K562 (cell line): ENCODE data around the gene GPR37. TPM values are rescaled to one million over a fixed set of nuclear protein-coding genes. Genes with fewer than 3 reads are reported as not detected.

Source experiments
- ATAC-seq: fragments of 200-7000 bp; cut with Tn5 transposase; 3 replicates; pipeline ENCODE4 v1.9.1; 2020; ENCODE audit warnings: moderate library complexity
- BruUV-seq: library from RNA; stranded (reverse); fragments of 400-500 nt; replicated peaks from 2 replicates; lab custom pipeline; 2021; lab: Mats Ljungman, UMichigan
- CTCF ChIA-PET: fragments of 300-600 bp; formaldehyde crosslinking; extraction: SDS; loops from one replicate; lab custom pipeline; 2021; ENCODE audit warnings: low intra/inter-chr PET ratio; lab: Yijun Ruan, JAX
- POLR2A ChIA-PET: fragments of 300-600, 350-650 bp; sonication (Branson Sonifier 250); formaldehyde crosslinking; extraction: SDS; loops from one replicate; lab custom pipeline; 2021; ENCODE audit warnings: antibody characterized with exemption, inconsistent platforms; lab: Yijun Ruan, JAX
- DNase-seq, 4 experiments: peaks; one replicate each; pipeline versions ENCODE4 v3.0.0 to v3.0.0-alpha.2; 2011 to 2018; ENCODE audit warnings: low spot score in 3 of 4, mixed read lengths in 3 of 4; ENCODE audit errors: extremely low read depth in 1 of 4
- FAIRE-seq: peaks from 2 replicates; lab custom pipeline; 2011; peaks lifted over from hg19 to GRCh38; lab: Jason Lieb, UNC
- H2AFZ ChIP-seq: 2 replicates; pipeline ENCODE4 v1.6.0; 2011; ENCODE audit warnings: low read depth, low read length, control low read depth, inconsistent platforms
- H3K27ac ChIP-seq: fragments of 200-600 bp; 3 replicates; pipeline ENCODE4 v1.8.0; 2011; ENCODE audit warnings: low read depth, mild to moderate bottlenecking, control low read depth, inconsistent platforms, low read length, moderate library complexity, mixed read lengths; ENCODE audit errors: extremely low read depth
- H3K27me3 ChIP-seq, 2 experiments: fragments of 300-600 bp in 1 of 2; 2 replicates in 1 of 2; 3 replicates in 1 of 2; pipeline versions ENCODE4 v1.6.0 to v1.8.0; 2011; ENCODE audit warnings: inconsistent platforms in 2 of 2, low read length in 2 of 2, mild to moderate bottlenecking in 1 of 2, mixed read lengths in 1 of 2, moderate library complexity in 1 of 2; ENCODE audit not compliant: control insufficient read depth in 2 of 2, insufficient read depth in 2 of 2
- H3K36me3 ChIP-seq: fragments of 300-600 bp; 3 replicates; pipeline ENCODE4 v1.8.0; 2011; ENCODE audit warnings: mild to moderate bottlenecking, low read length, inconsistent platforms; ENCODE audit not compliant: control insufficient read depth, insufficient read depth
- H3K4me1 ChIP-seq, 2 experiments: fragments of 200-600 bp in 1 of 2; replicated peaks in 1 of 2; 2 replicates in 1 of 2; 3 replicates in 1 of 2; pipeline versions ENCODE4 v1.5.1 to v1.8.0; 2011; ENCODE audit warnings: inconsistent platforms in 2 of 2, low read length in 2 of 2, mild to moderate bottlenecking in 1 of 2, mixed read lengths in 1 of 2, moderate library complexity in 1 of 2; ENCODE audit not compliant: control insufficient read depth in 2 of 2, insufficient read depth in 2 of 2
- H3K4me2 ChIP-seq: 2 replicates; pipeline ENCODE4 v1.6.1; 2011; ENCODE audit warnings: low read length, control low read depth, inconsistent platforms, mixed read lengths; ENCODE audit not compliant: insufficient read depth
- H3K4me3 ChIP-seq: fragments of 200-600 bp; sonication (generic), shearing (Covaris generic); 2 replicates; pipeline ENCODE4 v1.5.1; 2016; ENCODE audit warnings: control low read depth, inconsistent platforms
- H3K79me2 ChIP-seq: fragments of 200-600 bp; 3 replicates; pipeline ENCODE4 v1.8.0; 2011; ENCODE audit warnings: low read length, inconsistent platforms; ENCODE audit not compliant: control insufficient read depth, insufficient read depth
- H3K9ac ChIP-seq, 2 experiments: 2 replicates each; pipeline versions ENCODE4 v1.6.0 to v1.6.1; 2011; ENCODE audit warnings: low read depth in 2 of 2, low read length in 2 of 2, control low read depth in 1 of 2, inconsistent platforms in 1 of 2, mild to moderate bottlenecking in 1 of 2, mixed read lengths in 1 of 2; ENCODE audit not compliant: insufficient read depth in 1 of 2
- H3K9me1 ChIP-seq: one replicate; pipeline ENCODE4 v1.6.0; 2011; ENCODE audit warnings: inconsistent platforms, mild to moderate bottlenecking, low read length, moderate library complexity; ENCODE audit not compliant: control insufficient read depth, insufficient read depth
- H3K9me3 ChIP-seq: replicated peaks from 2 replicates; pipeline ENCODE4 v1.5.1; 2011; ENCODE audit warnings: low read depth, low read length, inconsistent platforms; ENCODE audit not compliant: control insufficient read depth, insufficient read depth
- H4K20me1 ChIP-seq: replicated peaks from 2 replicates; pipeline ENCODE4 v1.6.1; 2011; ENCODE audit warnings: low read length, inconsistent platforms, mixed read lengths; ENCODE audit not compliant: control insufficient read depth, insufficient read depth
- KDM1A ChIP-seq, 2 experiments: fragments of 450-650 bp; IDR thresholded peaks; 2 replicates each; pipeline ENCODE4 v1.6.1; 2016; ENCODE audit warnings: mild to moderate bottlenecking in 2 of 2
- MEIS2 ChIP-seq: fragments of 450-650 bp; IDR thresholded peaks from 2 replicates; pipeline ENCODE4 v1.6.1; 2014; ENCODE audit warnings: mild to moderate bottlenecking; ENCODE audit not compliant: partially characterized antibody
- RAD21 ChIP-seq, 2 experiments: fragments of 250-450 bp in 1 of 2; fragments of 450-650 bp in 1 of 2; sonication (Bioruptor Pico) in 1 of 2; formaldehyde crosslinking in 1 of 2; IDR thresholded peaks in 1 of 2; conservative IDR thresholded peaks in 1 of 2; 2 replicates each; pipeline versions ENCODE4 v1.4.0 to v1.8.0; 2020 to 2022; ENCODE audit warnings: mild to moderate bottlenecking in 2 of 2, moderate library complexity in 1 of 2
- RAD51 ChIP-seq: fragments of 450-650 bp; IDR thresholded peaks from 2 replicates; pipeline ENCODE4 v1.7.1; 2016; ENCODE audit warnings: low read depth, mild to moderate bottlenecking, borderline replicate concordance
- RCOR1 ChIP-seq, 2 experiments: IDR thresholded peaks; 2 replicates each; pipeline ENCODE4 v1.6.1; 2012; ENCODE audit warnings: low read depth in 2 of 2, low read length in 2 of 2, borderline replicate concordance in 1 of 2, improper control_type of control experiment in 1 of 2
- TOE1 ChIP-seq, 2 experiments: fragments of 450-650 bp in 1 of 2; sonication (generic) in 1 of 2; formaldehyde crosslinking in 1 of 2; IDR thresholded peaks; 2 replicates each; pipeline versions ENCODE4 v1.7.1 to v1.8.0; 2016 to 2022; ENCODE audit warnings: borderline replicate concordance in 2 of 2, mild to moderate bottlenecking in 2 of 2, antibody characterized with exemption in 1 of 2, inconsistent platforms in 1 of 2, low read depth in 1 of 2, missing genetic modification reagents in 1 of 2, moderate library complexity in 1 of 2
- YY1 ChIP-seq, 3 experiments: IDR thresholded peaks; 2 replicates each; pipeline ENCODE4 v1.6.1; 2011; ENCODE audit warnings: low read length in 2 of 3, mild to moderate bottlenecking in 2 of 3, moderate library complexity in 2 of 3, borderline replicate concordance in 1 of 3, control low read depth in 1 of 3, low read depth in 1 of 3; ENCODE audit not compliant: insufficient read depth in 3 of 3, insufficient replicate concordance in 2 of 3, control insufficient read depth in 1 of 3, insufficient read length in 1 of 3; ENCODE audit errors: extremely low read depth in 1 of 3
- ZBTB17 ChIP-seq: fragments of 450-650 bp; formaldehyde crosslinking; IDR thresholded peaks from 2 replicates; pipeline ENCODE4 v1.4.0; 2020; ENCODE audit warnings: mild to moderate bottlenecking
- ZNF384 ChIP-seq: IDR thresholded peaks from 2 replicates; pipeline ENCODE4 v1.6.1; 2012; ENCODE audit warnings: low read depth, low read length, improper control_type of control experiment
- WGBS: fragments of 100-300 bp; shearing (Covaris generic); methylation state at CpG from one replicate; pipeline ENCODE4 v1.1.6; 2016; ENCODE audit warnings: low coverage, mixed read lengths; ENCODE audit not compliant: insufficient coverage; ENCODE audit errors: missing lambda C conversion rate; 5-methylcytosine and 5-hydroxymethylcytosine counted together
- in situ Hi-C: fragments of 300-500 bp; cut with MboI; formaldehyde crosslinking; loops from 4 replicates; pipeline ENCODE4 v1.15.0; 2018; ENCODE audit warnings: inconsistent platforms, mixed read lengths
- intact Hi-C: fragments of 100-400 bp; cut with micrococcal nuclease; formaldehyde crosslinking; loops from 2 replicates; pipeline ENCODE4 v1.14.2; 2022
- polyA plus RNA-seq, 8 experiments: library from polyadenylated mRNA; depleted of rRNA in 4 of 8; stranded (reverse) in 5 of 8; unstranded in 3 of 8; fragments of >200 nt; fragmentation: Nextera tagmentation in 2 of 8; fragmentation: Illumina TruSeq in 1 of 8; extraction: Ambion mirVana in 2 of 8; extraction: Trizol in 1 of 8; gene quantifications; 2 replicates each; pipeline versions ENCODE4 v1.2.1 to v1.2.3, GENCODE V29; 2011 to 2014; ENCODE audit warnings: inconsistent platforms in 1 of 8, missing spikeins in 1 of 8
- total RNA-seq, 7 experiments: library from RNA; depleted of rRNA in 6 of 7; stranded (reverse); fragments of >200 nt in 6 of 7; fragmentation: Illumina TruSeq in 2 of 7; extraction: Trizol in 2 of 7; gene quantifications; 2 replicates each; pipeline versions ENCODE4 v1.2.1 to v1.2.3, GENCODE V29; 2011 to 2021; ENCODE audit warnings: low replicate concordance in 1 of 7
- TF ChIP-seq, protein P1 (sequence below), 3 experiments: IDR thresholded peaks in 2 of 3; conservative IDR thresholded peaks in 1 of 3; 2 replicates each; pipeline ENCODE4 v1.5.1; 2011 to 2012; ENCODE audit warnings: low read length in 3 of 3, mild to moderate bottlenecking in 3 of 3, control low read depth in 2 of 3, improper control_type of control experiment in 1 of 3, inconsistent platforms in 1 of 3, low read depth in 1 of 3, mixed read lengths in 1 of 3, moderate library complexity in 1 of 3; ENCODE audit not compliant: insufficient read depth in 2 of 3
- TF ChIP-seq, protein P2 (sequence below): fragments of 450-650 bp; formaldehyde crosslinking; IDR thresholded peaks from 2 replicates; pipeline ENCODE4 v1.4.0; 2020; ENCODE audit warnings: mild to moderate bottlenecking, mixed read lengths
- TF ChIP-seq, protein P3 (sequence below): fragments of 450-650 bp; formaldehyde crosslinking; IDR thresholded peaks from 2 replicates; pipeline ENCODE4 v1.4.0; 2020; ENCODE audit warnings: mild to moderate bottlenecking, moderate library complexity

The GPR37 gene
- total and polyA plus RNA-seq, 9 of the 15 experiments (the other 6 are each of a cell fraction or from before 2014, with no cell fraction given): 0.03 TPM; not detected in 8

DNA sequence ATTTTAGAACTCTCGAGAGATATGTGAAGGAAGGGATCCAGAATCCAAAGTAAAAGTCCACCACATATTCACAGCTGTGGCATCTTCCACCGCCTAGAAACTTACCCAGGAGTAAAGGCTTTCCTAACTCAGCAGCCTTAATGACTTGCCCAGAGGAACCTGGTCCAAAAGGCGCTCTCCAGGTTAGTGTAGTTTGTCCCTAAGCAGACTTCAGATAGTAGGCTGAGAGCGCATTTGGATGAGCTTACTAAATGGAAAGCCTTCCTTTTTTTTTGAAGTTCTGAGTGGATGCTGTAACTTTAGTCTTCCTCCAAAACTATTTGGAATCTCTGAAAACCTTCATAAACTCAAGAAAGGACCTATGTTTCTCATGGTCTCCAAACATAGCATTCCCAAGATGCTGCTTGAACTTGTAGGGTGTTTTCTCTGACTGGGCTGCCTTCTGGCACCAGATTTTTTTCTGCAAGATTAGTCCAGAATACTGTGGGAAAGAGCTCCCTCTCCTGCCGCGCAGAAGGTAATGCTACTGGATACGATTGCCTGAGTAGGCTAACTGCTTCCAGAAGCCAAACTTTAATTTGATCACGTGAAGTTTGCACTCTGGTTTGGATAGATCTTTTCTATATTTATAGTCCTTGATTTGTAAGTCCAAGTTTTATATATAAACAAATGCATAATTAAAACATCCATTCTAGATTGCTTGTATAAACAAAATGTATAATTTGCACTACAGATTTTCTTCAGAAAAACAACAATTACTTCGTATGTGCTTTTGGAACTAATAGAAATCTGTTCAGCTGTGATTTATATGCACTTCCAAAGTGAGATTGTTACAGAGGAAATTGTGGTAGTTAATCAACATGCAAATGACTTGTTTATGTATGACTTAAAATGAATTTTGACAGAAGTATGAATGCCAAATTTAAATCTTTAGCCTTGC is 19.6 kb upstream of the GPR37 start:
- DNase-seq: peak; percentile 57 to 70 (median 60)
- no peaks in the 10 kb centered on the region for H4K20me1 ChIP-seq
- intact Hi-C loops (loop anchor here (1.0 to 5.0 kb wide), 7 partner anchors 72 to 1204 kb away; no protein-coding TSS in a partner anchor), in situ Hi-C loops (no loop called here)
- H3K36me3 ChIP-seq: no peaks in the 10 kb centered on the region
- H3K9ac ChIP-seq: no peak overlapping the region
- no peak overlapping the region for H3K4me2 ChIP-seq
- H3K27me3 ChIP-seq: no peaks in the 10 kb centered on the region; a peak in 1 of 5 replicates
- H3K9me1 ChIP-seq: no peaks in the 10 kb centered on the region
- no TSS peak for BruUV-seq
- peak; percentile 48 for FAIRE-seq
- H3K9me3 ChIP-seq: no peaks in the 10 kb centered on the region
- no peak overlapping the region for H3K4me3 ChIP-seq
- peak; percentile 90 for ATAC-seq
- H3K79me2 ChIP-seq: no peaks in the 10 kb centered on the region
- WGBS: 5% methylated on average over 8 of the region's 9 CpGs
- no peaks in the 10 kb centered on the region; a peak in 1 of 5 replicates for H3K4me1 ChIP-seq
- ChIA-PET CTCF (interaction anchor here (0.5 to 1.2 kb wide), 7 partner anchors 71 to 987 kb away, joined by 3 to 6 read pairs (median 3); no protein-coding TSS in a partner anchor), POLR2A (interaction anchor here (0.8 to 1.3 kb wide), 2 partner anchors 10 to 17 kb away, joined by 3 to 5 read pairs; no protein-coding TSS in a partner anchor)
- no peak overlapping the region for H2AFZ ChIP-seq
- no peak overlapping the region for H3K27ac ChIP-seq
- TF ChIP-seq, protein P1, sequence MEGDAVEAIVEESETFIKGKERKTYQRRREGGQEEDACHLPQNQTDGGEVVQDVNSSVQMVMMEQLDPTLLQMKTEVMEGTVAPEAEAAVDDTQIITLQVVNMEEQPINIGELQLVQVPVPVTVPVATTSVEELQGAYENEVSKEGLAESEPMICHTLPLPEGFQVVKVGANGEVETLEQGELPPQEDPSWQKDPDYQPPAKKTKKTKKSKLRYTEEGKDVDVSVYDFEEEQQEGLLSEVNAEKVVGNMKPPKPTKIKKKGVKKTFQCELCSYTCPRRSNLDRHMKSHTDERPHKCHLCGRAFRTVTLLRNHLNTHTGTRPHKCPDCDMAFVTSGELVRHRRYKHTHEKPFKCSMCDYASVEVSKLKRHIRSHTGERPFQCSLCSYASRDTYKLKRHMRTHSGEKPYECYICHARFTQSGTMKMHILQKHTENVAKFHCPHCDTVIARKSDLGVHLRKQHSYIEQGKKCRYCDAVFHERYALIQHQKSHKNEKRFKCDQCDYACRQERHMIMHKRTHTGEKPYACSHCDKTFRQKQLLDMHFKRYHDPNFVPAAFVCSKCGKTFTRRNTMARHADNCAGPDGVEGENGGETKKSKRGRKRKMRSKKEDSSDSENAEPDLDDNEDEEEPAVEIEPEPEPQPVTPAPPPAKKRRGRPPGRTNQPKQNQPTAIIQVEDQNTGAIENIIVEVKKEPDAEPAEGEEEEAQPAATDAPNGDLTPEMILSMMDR (IDR thresholded peaks at IDR 0.05 in 2 of 3, conservative IDR thresholded peaks at IDR 0.05 in 1 of 3; ENCODE audit: insufficient read depth in 2 of 3, low read depth in 1 of 3, low read length in 3 of 3): peak; percentile 75 to 87 (median 85)
- TF ChIP-seq, protein P2, sequence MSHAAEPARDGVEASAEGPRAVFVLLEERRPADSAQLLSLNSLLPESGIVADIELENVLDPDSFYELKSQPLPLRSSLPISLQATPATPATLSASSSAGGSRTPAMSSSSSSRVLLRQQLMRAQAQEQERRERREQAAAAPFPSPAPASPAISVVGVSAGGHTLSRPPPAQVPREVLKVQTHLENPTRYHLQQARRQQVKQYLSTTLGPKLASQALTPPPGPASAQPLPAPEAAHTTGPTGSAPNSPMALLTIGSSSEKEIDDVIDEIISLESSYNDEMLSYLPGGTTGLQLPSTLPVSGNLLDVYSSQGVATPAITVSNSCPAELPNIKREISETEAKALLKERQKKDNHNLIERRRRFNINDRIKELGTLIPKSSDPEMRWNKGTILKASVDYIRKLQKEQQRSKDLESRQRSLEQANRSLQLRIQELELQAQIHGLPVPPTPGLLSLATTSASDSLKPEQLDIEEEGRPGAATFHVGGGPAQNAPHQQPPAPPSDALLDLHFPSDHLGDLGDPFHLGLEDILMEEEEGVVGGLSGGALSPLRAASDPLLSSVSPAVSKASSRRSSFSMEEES: peak; percentile 10; the same call in 1 of the 2 replicates
- TF ChIP-seq, protein P3, sequence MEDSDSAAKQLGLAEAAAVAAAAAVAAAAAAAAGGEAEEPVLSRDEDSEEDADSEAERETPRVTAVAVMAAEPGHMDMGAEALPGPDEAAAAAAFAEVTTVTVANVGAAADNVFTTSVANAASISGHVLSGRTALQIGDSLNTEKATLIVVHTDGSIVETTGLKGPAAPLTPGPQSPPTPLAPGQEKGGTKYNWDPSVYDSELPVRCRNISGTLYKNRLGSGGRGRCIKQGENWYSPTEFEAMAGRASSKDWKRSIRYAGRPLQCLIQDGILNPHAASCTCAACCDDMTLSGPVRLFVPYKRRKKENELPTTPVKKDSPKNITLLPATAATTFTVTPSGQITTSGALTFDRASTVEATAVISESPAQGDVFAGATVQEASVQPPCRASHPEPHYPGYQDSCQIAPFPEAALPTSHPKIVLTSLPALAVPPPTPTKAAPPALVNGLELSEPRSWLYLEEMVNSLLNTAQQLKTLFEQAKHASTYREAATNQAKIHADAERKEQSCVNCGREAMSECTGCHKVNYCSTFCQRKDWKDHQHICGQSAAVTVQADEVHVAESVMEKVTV (CRISPR knock-in tag): peak; percentile 83
- TF ChIP-seq RAD51 (peak; percentile 57; the same call in 1 of the 2 replicates), MEIS2 (no peak), ZBTB17 (CRISPR knock-in tag) (0 out of 2 replicates have a peak, but pooled peaks have one; percentile 22), RCOR1 (IDR thresholded peaks at IDR 0.05; ENCODE audit: borderline replicate concordance in 1 of 2, low read depth in 2 of 2, low read length in 2 of 2) (0 out of 4 replicates have a peak, but pooled peaks of 1 of the 2 experiments have one; percentile 38), YY1 (IDR thresholded peaks at IDR 0.05; ENCODE audit: borderline replicate concordance in 1 of 3, control insufficient read depth in 1 of 3, extremely low read depth in 1 of 3, insufficient read depth in 3 of 3, insufficient read length in 1 of 3, insufficient replicate concordance in 2 of 3, low read depth in 1 of 3, low read length in 2 of 3) (no peak), KDM1A (IDR thresholded peaks at IDR 0.05) (peak in 1 of 2 experiments; percentile 66; a peak in 2 of 4 replicates), TOE1 (IDR thresholded peaks at IDR 0.05; ENCODE audit: borderline replicate concordance) (no peak), TOE1 (CRISPR knock-in tag; IDR thresholded peaks at IDR 0.05; ENCODE audit: borderline replicate concordance, low read depth) (no peak), ZNF384 (peak; percentile 90), RAD21 (CRISPR knock-in tag; conservative IDR thresholded peaks at IDR 0.05 in 1 of 2, IDR thresholded peaks at IDR 0.05 in 1 of 2) (peak; percentile 94 to 95)
